IMR-90 (cell line): ENCODE measurements around the gene ZEB2.

Experiments
- BHLHE40 ChIP-seq: fragments of 150-350 bp; IDR thresholded peaks from 2 replicates; pipeline ENCODE4 v1.6.1; 2016; ENCODE audit warnings: mild to moderate bottlenecking, low read depth, low read length
- RCOR1 ChIP-seq: IDR thresholded peaks from 2 replicates; pipeline ENCODE4 v1.6.1; 2012; ENCODE audit warnings: mild to moderate bottlenecking, low read length, improper control_type of control experiment; ENCODE audit not compliant: insufficient replicate concordance
- TF ChIP-seq, protein P1 (sequence below): conservative IDR thresholded peaks from 2 replicates; pipeline ENCODE4 v1.5.1; 2012; ENCODE audit warnings: mild to moderate bottlenecking, low read depth, low read length, improper control_type of control experiment

DNA sequence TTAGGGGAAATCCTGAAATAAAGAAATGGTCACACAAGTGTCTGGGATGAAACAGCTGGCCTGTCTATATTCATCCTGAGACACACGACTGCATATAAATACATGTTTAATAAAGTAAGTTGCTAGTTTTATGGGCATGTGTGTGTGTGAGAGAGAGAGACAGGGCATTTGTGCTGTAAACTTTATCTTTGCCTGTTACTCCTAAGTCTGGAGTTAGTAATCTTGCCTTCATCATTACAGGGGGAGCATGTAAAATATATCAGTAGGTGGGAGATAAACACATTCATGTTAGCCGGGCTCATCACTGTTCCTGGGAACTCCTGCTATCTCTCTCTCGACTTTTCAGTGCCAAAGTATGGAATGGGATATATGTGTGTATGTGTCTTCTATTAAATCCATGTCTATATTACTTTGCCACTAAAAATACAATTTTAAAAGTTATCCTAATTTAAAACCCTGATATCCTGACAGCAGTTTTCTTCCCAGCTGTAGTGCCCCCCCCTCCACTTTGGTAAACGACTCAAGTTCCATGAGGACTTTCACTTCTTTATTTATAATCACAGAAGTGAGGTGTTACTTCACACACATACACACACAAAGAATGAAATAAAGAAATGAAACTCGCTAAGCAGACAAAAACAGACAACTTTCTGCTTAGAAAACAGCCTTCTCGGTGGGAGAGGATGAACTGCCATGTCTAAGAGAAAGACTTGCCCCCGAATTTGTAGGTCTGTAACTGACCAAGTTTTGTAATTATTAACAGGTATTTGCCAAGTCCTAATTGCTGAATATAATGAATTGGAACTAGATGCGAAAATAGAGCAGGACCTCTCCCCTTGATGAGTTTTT lies 947 bp downstream of the ZEB2 start:
- TF ChIP-seq RCOR1 (no peak), BHLHE40 (no peak)
- TF ChIP-seq, protein P1, sequence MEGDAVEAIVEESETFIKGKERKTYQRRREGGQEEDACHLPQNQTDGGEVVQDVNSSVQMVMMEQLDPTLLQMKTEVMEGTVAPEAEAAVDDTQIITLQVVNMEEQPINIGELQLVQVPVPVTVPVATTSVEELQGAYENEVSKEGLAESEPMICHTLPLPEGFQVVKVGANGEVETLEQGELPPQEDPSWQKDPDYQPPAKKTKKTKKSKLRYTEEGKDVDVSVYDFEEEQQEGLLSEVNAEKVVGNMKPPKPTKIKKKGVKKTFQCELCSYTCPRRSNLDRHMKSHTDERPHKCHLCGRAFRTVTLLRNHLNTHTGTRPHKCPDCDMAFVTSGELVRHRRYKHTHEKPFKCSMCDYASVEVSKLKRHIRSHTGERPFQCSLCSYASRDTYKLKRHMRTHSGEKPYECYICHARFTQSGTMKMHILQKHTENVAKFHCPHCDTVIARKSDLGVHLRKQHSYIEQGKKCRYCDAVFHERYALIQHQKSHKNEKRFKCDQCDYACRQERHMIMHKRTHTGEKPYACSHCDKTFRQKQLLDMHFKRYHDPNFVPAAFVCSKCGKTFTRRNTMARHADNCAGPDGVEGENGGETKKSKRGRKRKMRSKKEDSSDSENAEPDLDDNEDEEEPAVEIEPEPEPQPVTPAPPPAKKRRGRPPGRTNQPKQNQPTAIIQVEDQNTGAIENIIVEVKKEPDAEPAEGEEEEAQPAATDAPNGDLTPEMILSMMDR: no peak
